CD4-positive, alpha-beta T cell treated with Interleukin-10 for 1 hour (primary cell): ENCODE measurements around the gene LY9.
A peak's percentile ranks its signal among the peaks of the same experiment; 100 is the strongest.

Experiments
- DNase-seq: peaks from one replicate; pipeline ENCODE4 v3.0.0-alpha.2; 2020

LY9 gene

GRCh38 chr1:160837558-160838205 lies 41.7 kb downstream of the LY9 start:
- DNase-seq: peak; percentile 87

- DNase-seq: no peak
These were observed 42.9 kb downstream of the LY9 start for GRCh38 chr1:160838888-160839287.

- no peak for DNase-seq
These were observed 43.8 kb downstream of the LY9 start for GRCh38 chr1:160839746-160840145.

- DNase-seq: no peak
These were observed 45.1 kb downstream of the LY9 start for GRCh38 chr1:160841079-160841478.

- DNase-seq: no peak
These were observed 48.7 kb downstream of the LY9 start for GRCh38 chr1:160844447-160845232.

GRCh38 chr1:160846281-160846680 lies 50.3 kb downstream of the LY9 start:
- no peak for DNase-seq

GRCh38 chr1:160850541-160850940 lies 54.6 kb downstream of the LY9 start:
- no peak for DNase-seq

- no peak for DNase-seq
These were observed 55.0 kb downstream of the LY9 start for GRCh38 chr1:160850993-160851392.

GRCh38 chr1:160853014-160853413 lies 57.0 kb downstream of the LY9 start:
- no peak for DNase-seq

GRCh38 chr1:160853754-160854153 lies 57.8 kb downstream of the LY9 start:
- no peak for DNase-seq

GRCh38 chr1:160855181-160855981 lies 59.4 kb downstream of the LY9 start:
- peak; percentile 30 for DNase-seq

- DNase-seq: no peak
These were observed 62.1 kb downstream of the LY9 start for GRCh38 chr1:160858097-160858496.

- DNase-seq: no peak
These were observed 62.5 kb downstream of the LY9 start for GRCh38 chr1:160858507-160858906.

- DNase-seq: no peak
These were observed 63.2 kb downstream of the LY9 start for GRCh38 chr1:160859166-160859565.

GRCh38 chr1:160860840-160861505 lies 65.0 kb downstream of the LY9 start:
- no peak for DNase-seq

GRCh38 chr1:160862203-160863060 lies 66.5 kb downstream of the LY9 start, which contains the start of gene CD244:
TSS of gene CD244 (minus strand) at chr1:160862887. CDS start at chr1:160862677, 210 bp downstream.
- peak; percentile 62 for DNase-seq

GRCh38 chr1:160863061-160863773 lies 67.2 kb downstream of the LY9 start:
- DNase-seq: no peak

GRCh38 chr1:160863774-160864131 lies 67.8 kb downstream of the LY9 start:
- no peak for DNase-seq

- DNase-seq: no peak
These were observed 68.2 kb downstream of the LY9 start for GRCh38 chr1:160864173-160864572.

- DNase-seq: no peak
These were observed 69.4 kb downstream of the LY9 start for GRCh38 chr1:160865337-160865736.

GRCh38 chr1:160866001-160866694 lies 70.2 kb downstream of the LY9 start:
- no peak for DNase-seq
